Calu3 (cell line): ENCODE measurements around the gene MAPK7. TPM values are rescaled to one million over a fixed set of nuclear protein-coding genes. Genes with fewer than 3 reads are reported as not detected.

ENCODE experiments used
- BruUV-seq: library from RNA; stranded (reverse); fragments of 400-500 nt; replicated peaks from 2 replicates; lab custom pipeline; 2021; lab: Mats Ljungman, UMichigan
- CTCF ChIA-PET: fragments of 300-600 bp; sonication (Branson Sonifier 250); formaldehyde crosslinking; loops from one replicate; lab custom pipeline; 2022; ENCODE audit warnings: antibody characterized with exemption; lab: Charles Lee
- DNase-seq: peaks from one replicate; pipeline ENCODE4 v3.0.0; 2022
- H3K27ac Mint-ChIP-seq: one replicate; pipeline ENCODE4 v1.8.0; 2022; ENCODE audit warnings: mixed read lengths; ENCODE audit not compliant: unreplicated experiment
- H3K27me3 Mint-ChIP-seq: one replicate; pipeline ENCODE4 v1.8.0; 2022; ENCODE audit warnings: mixed read lengths; ENCODE audit not compliant: unreplicated experiment
- H3K36me3 Mint-ChIP-seq: one replicate; pipeline ENCODE4 v1.8.0; 2022; ENCODE audit warnings: mild to moderate bottlenecking, moderate library complexity, mixed read lengths; ENCODE audit not compliant: insufficient read depth, unreplicated experiment
- H3K4me1 Mint-ChIP-seq: one replicate; pipeline ENCODE4 v1.8.0; 2022; ENCODE audit warnings: mild to moderate bottlenecking, low read depth, mixed read lengths; ENCODE audit not compliant: unreplicated experiment
- H3K4me3 Mint-ChIP-seq: one replicate; pipeline ENCODE4 v1.8.0; 2022; ENCODE audit warnings: mild to moderate bottlenecking, low read depth, moderate library complexity, mixed read lengths; ENCODE audit not compliant: unreplicated experiment
- H3K9me3 Mint-ChIP-seq: one replicate; pipeline ENCODE4 v1.8.0; 2022; ENCODE audit warnings: low read depth, mixed read lengths; ENCODE audit not compliant: unreplicated experiment
- intact Hi-C: fragments of 100-400 bp; cut with micrococcal nuclease; formaldehyde crosslinking; loops from one replicate; pipeline ENCODE4 v1.10.0; 2022; ENCODE audit not compliant: unreplicated experiment
- total RNA-seq: library from RNA; stranded (reverse); gene quantifications from 2 replicates; pipeline ENCODE4 v1.2.3, GENCODE V29; 2022
- TF ChIP-seq, protein P1 (sequence below): fragments of 200-600 bp; IDR thresholded peaks from one replicate; pipeline ENCODE4 v1.8.0; 2022; ENCODE audit warnings: antibody characterized with exemption; ENCODE audit not compliant: unreplicated experiment

MAPK7 gene
- total RNA-seq, 1 experiment from 2014 or later = 15.0 TPM

- Mint-ChIP-seq H3K9me3 (no peaks in the 10 kb centered on the region), H3K27me3 (no peaks in the 10 kb centered on the region), H3K36me3 (peaks cover 27% of the 10 kb centered on the region), H3K4me1 (peaks cover 13% of the 10 kb centered on the region), H3K27ac (no peak overlapping the region), H3K4me3 (no peak overlapping the region)
- TF ChIP-seq, protein P1, sequence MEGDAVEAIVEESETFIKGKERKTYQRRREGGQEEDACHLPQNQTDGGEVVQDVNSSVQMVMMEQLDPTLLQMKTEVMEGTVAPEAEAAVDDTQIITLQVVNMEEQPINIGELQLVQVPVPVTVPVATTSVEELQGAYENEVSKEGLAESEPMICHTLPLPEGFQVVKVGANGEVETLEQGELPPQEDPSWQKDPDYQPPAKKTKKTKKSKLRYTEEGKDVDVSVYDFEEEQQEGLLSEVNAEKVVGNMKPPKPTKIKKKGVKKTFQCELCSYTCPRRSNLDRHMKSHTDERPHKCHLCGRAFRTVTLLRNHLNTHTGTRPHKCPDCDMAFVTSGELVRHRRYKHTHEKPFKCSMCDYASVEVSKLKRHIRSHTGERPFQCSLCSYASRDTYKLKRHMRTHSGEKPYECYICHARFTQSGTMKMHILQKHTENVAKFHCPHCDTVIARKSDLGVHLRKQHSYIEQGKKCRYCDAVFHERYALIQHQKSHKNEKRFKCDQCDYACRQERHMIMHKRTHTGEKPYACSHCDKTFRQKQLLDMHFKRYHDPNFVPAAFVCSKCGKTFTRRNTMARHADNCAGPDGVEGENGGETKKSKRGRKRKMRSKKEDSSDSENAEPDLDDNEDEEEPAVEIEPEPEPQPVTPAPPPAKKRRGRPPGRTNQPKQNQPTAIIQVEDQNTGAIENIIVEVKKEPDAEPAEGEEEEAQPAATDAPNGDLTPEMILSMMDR = no peak
- BruUV-seq = no TSS peak
- no peak for DNase-seq
- intact Hi-C loops = loop anchor here (10.0 kb wide), 1 partner anchor 399 kb away; no protein-coding TSS in a partner anchor
- CTCF ChIA-PET = interaction anchor here (1.2 kb wide), 1 partner anchor 12 kb away, joined by 3 read pairs; the partner anchor contains the start of gene MAPK7
Measured at GRCh38 chr17:19365833-19366636, 12.3 kb upstream of the MAPK7 start.

DNA sequence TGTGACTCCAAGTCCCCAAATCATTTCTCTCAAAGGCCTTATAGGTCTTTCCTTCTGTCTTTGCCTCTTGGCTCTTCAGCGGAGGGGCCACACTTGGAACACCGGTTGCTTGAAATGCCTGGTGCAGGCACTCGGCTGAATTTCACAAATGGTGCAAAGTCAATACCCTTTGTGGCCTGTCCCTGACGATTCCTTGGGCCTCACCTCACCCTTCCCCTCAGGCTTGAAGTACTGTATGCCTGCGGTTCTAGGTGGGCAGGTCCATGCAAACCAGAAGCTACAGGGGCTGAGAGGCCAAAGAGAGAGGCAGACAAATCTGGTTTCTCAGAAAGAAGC is 11.7 kb upstream of the MAPK7 start:
- DNase-seq = no peak
- Mint-ChIP-seq H3K36me3 (peaks cover 21% of the 10 kb centered on the region), H3K4me3 (no peak overlapping the region), H3K27ac (no peak overlapping the region), H3K4me1 (peaks cover 8% of the 10 kb centered on the region), H3K27me3 (no peaks in the 10 kb centered on the region), H3K9me3 (no peaks in the 10 kb centered on the region)
- no TSS peak for BruUV-seq
- CTCF ChIA-PET = interaction anchor here (1.2 kb wide), 1 partner anchor 11 kb away, joined by 3 read pairs; the partner anchor contains the start of gene MAPK7
- TF ChIP-seq, protein P1 = no peak
- intact Hi-C loops = loop anchor here (10.0 kb wide), 1 partner anchor 398 kb away; no protein-coding TSS in a partner anchor

DNA sequence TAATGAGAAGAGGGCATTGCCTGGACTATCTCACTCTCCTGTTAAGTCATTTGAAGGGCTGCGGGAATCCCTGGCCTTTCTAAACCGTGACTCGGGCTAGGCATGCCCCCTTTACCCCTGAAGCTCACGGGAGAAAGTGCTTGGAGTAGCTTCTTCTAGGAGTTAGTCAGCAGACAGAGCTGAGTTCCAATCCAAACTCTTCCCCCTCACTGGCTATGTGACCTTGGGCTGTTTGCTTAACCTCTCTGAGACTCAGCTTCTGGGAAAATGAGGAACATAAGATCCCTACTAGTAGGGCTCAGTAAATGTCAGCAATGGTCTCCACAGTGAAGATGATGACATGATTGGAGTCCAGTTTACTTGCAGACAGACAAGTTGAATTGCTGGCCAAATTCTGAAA is 10.1 kb upstream of the MAPK7 start:
- intact Hi-C loops = loop anchor here (10.0 kb wide), 1 partner anchor 397 kb away; no protein-coding TSS in a partner anchor
- BruUV-seq = no TSS peak
- Mint-ChIP-seq H3K4me3 (no peak overlapping the region), H3K27me3 (no peaks in the 10 kb centered on the region), H3K27ac (no peak overlapping the region), H3K4me1 (peaks cover 6% of the 10 kb centered on the region), H3K9me3 (no peaks in the 10 kb centered on the region), H3K36me3 (peaks cover 8% of the 10 kb centered on the region)
- no peak for DNase-seq
- CTCF ChIA-PET = no interaction called here
- TF ChIP-seq, protein P1 = no peak

DNA sequence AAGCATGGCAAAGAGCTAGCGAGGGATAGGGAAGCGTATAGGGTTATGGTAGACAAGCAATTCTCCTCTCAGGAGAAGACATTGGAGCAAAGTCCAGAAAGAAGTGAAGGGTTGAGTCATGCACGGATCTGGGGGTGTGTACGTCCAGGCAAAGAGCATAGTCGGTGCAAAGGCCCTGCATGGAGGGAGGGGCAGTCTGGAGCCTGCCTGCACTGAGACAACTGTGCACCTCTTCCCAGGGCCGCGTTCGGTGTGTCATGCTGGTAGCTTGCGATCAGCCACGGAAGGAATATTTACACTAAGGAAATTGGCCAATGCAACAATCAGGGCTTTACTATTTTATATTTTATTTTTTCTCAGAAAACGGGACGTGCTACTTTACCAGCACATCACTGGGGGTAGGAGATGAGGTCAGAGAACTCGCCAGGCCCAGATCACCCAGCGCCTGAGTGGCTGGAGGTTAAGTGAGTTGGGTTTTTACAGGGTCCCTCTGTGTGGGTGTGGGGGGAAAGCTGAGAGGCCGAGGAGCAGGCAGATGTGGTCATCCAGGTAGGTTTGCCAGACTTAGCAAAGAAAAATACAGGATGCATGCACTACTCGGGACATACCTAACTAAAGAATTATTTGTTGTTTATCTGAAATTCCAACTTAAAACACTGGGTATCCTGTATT is 9.1 kb upstream of the MAPK7 start:
- peaks cover 6% of the 10 kb centered on the region for H3K4me1 Mint-ChIP-seq
- intact Hi-C loops = loop anchor here (10.0 kb wide), 1 partner anchor 396 kb away; no protein-coding TSS in a partner anchor
- CTCF ChIA-PET = no interaction called here
- BruUV-seq = no TSS peak
- no peaks in the 10 kb centered on the region for H3K27me3 Mint-ChIP-seq
- DNase-seq = no peak
- peaks cover 8% of the 10 kb centered on the region for H3K36me3 Mint-ChIP-seq
- no peaks in the 10 kb centered on the region for H3K9me3 Mint-ChIP-seq
- H3K27ac Mint-ChIP-seq = no peak overlapping the region
- TF ChIP-seq, protein P1 = no peak
- H3K4me3 Mint-ChIP-seq = no peak overlapping the region
